Measurements from ENCODE around the gene GRB14.
A peak's percentile ranks its signal among the peaks of the same experiment; 100 is the strongest.
"Not testable (repeated sequence)": the region's sequence is repeated elsewhere in the genome, so short reads cannot be mapped to it uniquely, and the experiment has no call there.

The GRB14 gene

GRCh38 chr2:164479460-164479859, 141.8 kb downstream of the GRB14 start:
- DNase-seq, result peak; percentile 53

- DNase-seq, result no peak
These were observed 143.1 kb downstream of the GRB14 start for GRCh38 chr2:164478205-164478604.

GRCh38 chr2:164474873-164475272, 146.4 kb downstream of the GRB14 start:
- no peak for DNase-seq

DNA sequence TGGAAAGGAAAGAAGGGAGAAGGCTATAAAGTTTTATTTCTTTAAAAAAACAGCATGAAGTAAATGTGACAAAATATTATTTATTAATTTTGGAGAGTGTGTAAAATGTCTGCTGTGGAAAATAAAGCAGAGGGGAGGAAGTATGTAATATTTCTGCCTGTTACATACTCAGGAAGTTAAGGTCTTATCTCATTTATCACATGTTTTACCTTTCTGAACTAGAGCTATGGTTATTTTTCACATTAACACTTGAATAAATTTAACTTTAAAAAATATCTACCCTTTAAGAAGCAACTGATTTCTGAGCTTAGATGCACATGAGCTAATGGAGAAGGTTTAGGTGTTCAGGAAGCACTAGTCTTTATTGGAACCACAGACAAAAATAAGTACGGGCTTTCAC, 148.3 kb downstream of the GRB14 start:
- no peak for DNase-seq

DNA sequence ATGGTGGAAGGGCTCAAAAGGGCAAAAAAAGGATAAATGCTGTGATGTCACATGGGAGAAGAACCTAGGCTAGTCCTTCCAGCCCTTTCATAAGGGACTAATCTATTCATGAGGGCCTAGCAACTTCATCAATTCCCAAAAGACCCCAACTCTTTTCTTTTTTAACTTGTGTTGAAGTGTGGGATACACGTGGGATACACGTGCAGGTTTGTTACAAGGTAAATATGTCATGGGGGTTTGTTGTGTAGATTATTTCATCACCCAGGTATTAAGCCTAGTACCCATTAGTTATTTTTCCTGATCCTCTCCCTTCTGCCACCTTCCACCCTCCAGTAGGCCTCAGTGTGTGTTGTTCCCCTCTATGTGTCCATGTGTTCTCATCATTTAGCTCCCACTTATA, 156.2 kb downstream of the GRB14 start:
- DNase-seq, result not testable (repeated sequence)

GRCh38 chr2:164464376-164464775, 156.9 kb downstream of the GRB14 start:
- no peak for DNase-seq

DNA sequence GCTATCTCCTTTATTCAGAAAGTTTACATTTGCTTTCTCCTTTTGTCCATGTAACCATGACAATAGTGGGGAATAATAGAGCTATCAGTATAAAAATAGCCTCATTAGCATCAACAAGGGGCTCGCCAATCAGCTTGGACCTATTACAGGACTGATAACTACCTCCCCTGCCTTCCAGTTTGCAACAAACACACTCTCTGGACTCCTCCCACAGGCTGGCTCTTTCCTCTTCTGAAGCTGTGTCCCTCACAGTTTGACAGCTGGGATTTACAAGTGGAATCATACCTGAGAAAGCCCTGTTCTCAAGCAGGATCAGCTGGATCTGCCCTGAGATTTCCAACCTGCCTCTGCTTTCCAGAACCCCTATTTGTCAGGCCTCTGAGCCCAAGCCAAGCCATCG, 162.5 kb downstream of the GRB14 start:
- peak; percentile 9 for DNase-seq

GRCh38 chr2:164457271-164457670, 164.0 kb downstream of the GRB14 start:
- DNase-seq, result no peak

GRCh38 chr2:164456619-164457018, 164.7 kb downstream of the GRB14 start:
- DNase-seq, result peak; percentile 94

DNA sequence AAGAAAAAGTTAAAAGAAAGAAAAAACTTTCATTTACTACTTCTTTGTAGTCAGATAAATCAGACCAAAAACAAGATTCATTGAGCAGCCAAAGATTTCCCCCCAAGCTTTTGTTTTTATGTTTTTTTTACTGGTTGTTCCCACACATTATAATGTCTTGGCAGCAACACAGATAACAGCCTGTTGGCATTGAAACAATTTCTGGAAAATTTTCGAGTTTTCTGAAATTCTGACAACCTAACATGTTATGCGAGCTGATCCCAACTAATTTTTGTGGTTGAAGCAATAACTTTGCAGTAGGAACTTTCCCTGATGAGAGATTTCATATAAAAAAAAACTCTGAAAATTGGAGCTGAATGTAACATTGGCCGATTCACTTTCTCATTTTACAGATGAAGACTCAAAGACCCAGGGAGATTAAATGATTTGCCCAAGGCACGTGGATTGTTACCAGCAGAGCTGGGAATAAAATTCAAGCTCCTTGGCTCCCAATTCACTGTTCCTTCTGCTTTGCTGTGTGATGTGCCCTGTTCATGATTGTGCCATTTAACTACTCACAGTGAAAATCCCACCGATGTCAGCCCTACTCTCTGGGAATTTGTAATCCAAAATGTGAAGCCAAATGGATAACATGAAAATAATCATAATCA, 167.5 kb downstream of the GRB14 start:
- no peak for DNase-seq

- no peak for DNase-seq
These were observed 171.0 kb downstream of the GRB14 start for GRCh38 chr2:164450278-164450677.

GRCh38 chr2:164449706-164450105, 171.6 kb downstream of the GRB14 start:
- no peak for DNase-seq

DNA sequence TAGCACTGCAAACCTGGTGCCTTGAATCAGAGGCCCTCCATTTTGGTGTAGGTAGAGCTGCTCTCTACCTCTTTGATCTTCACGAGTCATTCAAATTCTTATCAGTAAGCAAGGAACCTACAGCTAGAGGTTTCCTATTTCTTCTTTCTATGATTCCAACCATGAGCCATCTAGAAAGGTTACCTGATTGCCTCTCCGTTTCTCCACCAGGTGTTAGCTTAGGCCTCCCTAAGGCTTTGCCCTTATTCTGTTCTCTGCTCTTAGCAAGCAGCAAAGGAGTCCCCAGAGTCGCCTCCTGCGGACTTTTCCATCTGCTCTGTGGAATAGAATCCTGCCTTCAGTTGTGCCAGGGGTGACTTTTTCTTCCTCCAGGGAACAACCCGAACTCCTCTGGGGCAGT, 173.6 kb downstream of the GRB14 start:
- no peak for DNase-seq

Data from NCI-H1105 treated with DMSO at 0.1 percent for 48 hours (cell line).